ENCODE results near the gene SLC36A4.

Gene SLC36A4

DNA sequence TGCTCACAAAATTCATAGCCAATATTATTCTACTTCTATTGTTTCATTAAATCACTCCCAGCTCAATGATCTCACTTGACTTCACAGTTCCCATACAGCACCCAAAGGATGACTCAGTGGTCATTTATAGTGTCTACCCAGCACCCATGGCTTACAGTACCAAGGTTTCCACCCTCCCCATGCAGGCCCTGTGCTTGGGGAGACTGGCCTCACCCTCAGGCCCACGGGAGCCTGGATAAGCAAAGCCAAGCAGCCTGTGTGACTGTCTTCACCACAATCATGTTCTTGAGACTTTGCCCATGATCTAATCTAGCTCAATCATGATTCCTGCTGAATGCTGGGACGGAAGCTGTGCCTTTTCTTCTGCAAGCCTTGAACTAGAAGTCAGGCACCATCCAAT lies 97.6 kb downstream of the SLC36A4 start:
- ChIA-PET POLR2A (interaction anchor here (0.7 to 0.9 kb wide), 2 partner anchors 15 to 51 kb away, joined by 3 read pairs; no protein-coding TSS in a partner anchor), CTCF (interaction anchor here (0.9 to 2.3 kb wide), 4 partner anchors 11 to 553 kb away, joined by 3 to 15 read pairs (median 5); no protein-coding TSS in a partner anchor)
- no peak overlapping the region for H3K4me3 ChIP-seq (ENCODE audit: low read depth, low read length)
- DNase-seq (ENCODE audit: low read depth, low spot score) = no peak
- TF ChIP-seq, protein P1, sequence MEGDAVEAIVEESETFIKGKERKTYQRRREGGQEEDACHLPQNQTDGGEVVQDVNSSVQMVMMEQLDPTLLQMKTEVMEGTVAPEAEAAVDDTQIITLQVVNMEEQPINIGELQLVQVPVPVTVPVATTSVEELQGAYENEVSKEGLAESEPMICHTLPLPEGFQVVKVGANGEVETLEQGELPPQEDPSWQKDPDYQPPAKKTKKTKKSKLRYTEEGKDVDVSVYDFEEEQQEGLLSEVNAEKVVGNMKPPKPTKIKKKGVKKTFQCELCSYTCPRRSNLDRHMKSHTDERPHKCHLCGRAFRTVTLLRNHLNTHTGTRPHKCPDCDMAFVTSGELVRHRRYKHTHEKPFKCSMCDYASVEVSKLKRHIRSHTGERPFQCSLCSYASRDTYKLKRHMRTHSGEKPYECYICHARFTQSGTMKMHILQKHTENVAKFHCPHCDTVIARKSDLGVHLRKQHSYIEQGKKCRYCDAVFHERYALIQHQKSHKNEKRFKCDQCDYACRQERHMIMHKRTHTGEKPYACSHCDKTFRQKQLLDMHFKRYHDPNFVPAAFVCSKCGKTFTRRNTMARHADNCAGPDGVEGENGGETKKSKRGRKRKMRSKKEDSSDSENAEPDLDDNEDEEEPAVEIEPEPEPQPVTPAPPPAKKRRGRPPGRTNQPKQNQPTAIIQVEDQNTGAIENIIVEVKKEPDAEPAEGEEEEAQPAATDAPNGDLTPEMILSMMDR (IDR thresholded peaks at IDR 0.05; ENCODE audit: insufficient read depth, low read length, missing control alignments) = no peak

DNA sequence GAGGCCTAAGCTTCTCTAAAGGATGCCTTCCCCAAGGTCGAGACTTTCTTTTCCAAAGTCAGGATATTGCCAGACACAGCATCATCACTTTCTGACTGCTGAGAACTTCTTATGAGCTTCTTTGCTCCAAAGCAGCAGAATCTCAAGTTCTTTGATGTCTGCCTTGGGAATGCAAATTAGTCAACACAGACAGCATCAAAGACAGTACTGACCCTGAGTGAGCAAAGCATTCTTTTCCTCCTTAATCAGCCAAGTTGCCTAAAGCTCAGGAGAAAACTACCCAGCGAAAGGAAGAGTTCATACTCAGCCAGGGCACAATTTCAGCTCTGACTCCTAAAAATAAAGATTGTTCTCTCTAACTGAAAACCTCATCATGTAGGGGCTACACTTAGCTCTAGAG lies 98.0 kb downstream of the SLC36A4 start:
- DNase-seq (ENCODE audit: low read depth, low spot score) = peak; percentile 23
- POLR2A ChIA-PET = interaction anchor here (0.9 kb wide), 1 partner anchor 15 kb away, joined by 3 read pairs; no protein-coding TSS in a partner anchor
- TF ChIP-seq, protein P1 (IDR thresholded peaks at IDR 0.05; ENCODE audit: insufficient read depth, low read length, missing control alignments) = no peak
- CTCF ChIA-PET = interaction anchor here (0.9 to 2.3 kb wide), 4 partner anchors 10 to 553 kb away, joined by 3 to 15 read pairs (median 5); no protein-coding TSS in a partner anchor
- H3K4me3 ChIP-seq (ENCODE audit: low read depth, low read length) = no peak overlapping the region

All from AG04449 (cell line).